Psoas muscle (tissue), 8 donors: Measurements from ENCODE around the gene TWF2. TPM values are rescaled to one million over a fixed set of nuclear protein-coding genes. Genes with fewer than 3 reads are reported as not detected.

Experiments used
- ATAC-seq, 4 donors: fragments of 200-7000 bp; cut with Tn5 transposase; one replicate each; pipeline ENCODE4 v1.9.1; 2020; ENCODE audit warnings: moderate library complexity in 3 of 4, mild to moderate bottlenecking in 2 of 4
- DNase-seq, 2 donors: peaks; one replicate each; pipeline ENCODE4 v3.0.0-alpha.2; 2020
- H3K27ac ChIP-seq: fragments of 200-600 bp; one replicate; pipeline ENCODE4 v1.8.0; 2022
- H3K27me3 ChIP-seq, 3 donors: fragments of 200-600 bp in 1 of 3; one replicate each; pipeline versions ENCODE4 v1.6.1 to v1.8.0; 2013 to 2022; ENCODE audit warnings: low read length in 2 of 3, mild to moderate bottlenecking in 2 of 3, moderate library complexity in 1 of 3; ENCODE audit not compliant: insufficient read depth in 3 of 3
- H3K36me3 ChIP-seq, 2 donors: fragments of 200-600 bp in 1 of 2; one replicate each; pipeline versions ENCODE4 v1.6.1 to v1.8.0; 2013 to 2022; ENCODE audit warnings: low read depth in 1 of 2, mild to moderate bottlenecking in 1 of 2, moderate library complexity in 1 of 2; ENCODE audit not compliant: insufficient read depth in 1 of 2
- H3K4me1 ChIP-seq: fragments of 200-600 bp; one replicate; pipeline ENCODE4 v1.8.0; 2022
- H3K4me3 ChIP-seq: fragments of 200-600 bp; one replicate; pipeline ENCODE4 v1.8.0; 2022; ENCODE audit warnings: mild to moderate bottlenecking
- H3K9me3 ChIP-seq: fragments of 200-600 bp; one replicate; pipeline ENCODE4 v1.8.0; 2022
- CTCF ChIP-seq: fragments of 200-600 bp; IDR thresholded peaks from one replicate; pipeline ENCODE4 v1.8.0; 2022; ENCODE audit warnings: antibody characterized with exemption
- WGBS, 3 donors: extraction: QIAGEN DNeasy Blood & Tissue Kit; methylation state at CpG; one replicate each; pipeline versions ENCODE4 v1.1.6 to v1.1.7; 2013; 5-methylcytosine and 5-hydroxymethylcytosine counted together
- intact Hi-C, 2 donors: fragments of 100-400 bp; cut with DNase I; formaldehyde crosslinking; loops; one replicate each; pipeline versions ENCODE4 v1.11.0 to v1.14.2; 2022
- polyA plus RNA-seq, 3 donors: library from polyadenylated mRNA; stranded (reverse); fragments of 200-250 nt; gene quantifications; one replicate each; pipeline ENCODE4 v1.2.3, GENCODE V29; 2013
- total RNA-seq, 4 donors: library from RNA; stranded (reverse); fragmentation: NEBNext Ultra II Directional in 2 of 4; extraction: Animal tissue kit (Norgen Biotek cat#: 25700) in 2 of 4; gene quantifications; one replicate each; pipeline versions ENCODE4 v1.2.1 to v1.2.4, GENCODE V29; 2021 to 2023
- donor health status: healthy with polysubstance abuse.
- donor health status: DM: no; HTN: no; CAD: no; lungs with moderate emphysema.
- donor health status: Bipolar disorder and iron deficiency.
- donor health status: healthy.
- donor health status: DM: yes; HTN: yes; CAD: no.
- donor health status: DM: no; HTN: no; CAD: no.
- donor health status: DM: no; HTN: no; CAD: no.
- donor health status: DM: yes; HTN: yes; CAD: no.

Gene TWF2
- total and polyA plus RNA-seq, 7 donors, result 19.6 to 224 (median 136) TPM

GRCh38 chr3:52217409-52217805 lies 21.6 kb downstream of the TWF2 start:
- intact Hi-C loops, result loop anchor here in 1 of 2 donors (1.0 kb wide), 1 partner anchor 63 kb away; the partner anchor contains the start of gene POC1A

GRCh38 chr3:52216585-52217408 lies 22.2 kb downstream of the TWF2 start:
- peaks cover 25% of the 10 kb centered on the region for H3K4me1 ChIP-seq
- no peaks in the 10 kb centered on the region for H3K27me3 ChIP-seq
- intact Hi-C loops, result loop anchor here in 1 of 2 donors (1.0 kb wide), 1 partner anchor 62 kb away; the partner anchor contains the start of gene POC1A
- peaks cover 0 to 42% of the 10 kb centered on the region in 2 donors for H3K36me3 ChIP-seq
- peak; percentile 74 to 90 for DNase-seq
- ATAC-seq, result peak; percentile 81 to 88 (median 84)
- TF ChIP-seq CTCF, result no peak
- WGBS, 3 donors, result 16 to 19% (median 18%) methylated on average over 13 of the region's 13 CpGs
- H3K27ac ChIP-seq, result peak overlapping the region; percentile 66
- H3K4me3 ChIP-seq, result no peak overlapping the region
- no peaks in the 10 kb centered on the region for H3K9me3 ChIP-seq

More at GRCh38 chr3:52217409-52217805, 21.6 kb downstream of the TWF2 start:
- peak overlapping the region; percentile 66 for H3K27ac ChIP-seq
- no peaks in the 10 kb centered on the region for H3K27me3 ChIP-seq
- ATAC-seq (no peak), DNase-seq (no peak)
- peaks cover 25% of the 10 kb centered on the region for H3K4me1 ChIP-seq
- peaks cover 0 to 36% of the 10 kb centered on the region in 2 donors for H3K36me3 ChIP-seq
- 57 to 63% (median 61%) methylated on average over 10 of the region's 10 CpGs for WGBS, 3 donors
- H3K9me3 ChIP-seq, result no peaks in the 10 kb centered on the region
- H3K4me3 ChIP-seq, result peak overlapping the region; percentile 37
- TF ChIP-seq CTCF, result no peak

GRCh38 chr3:52215351-52215750 lies 23.6 kb downstream of the TWF2 start:
- no peak overlapping the region for H3K4me3 ChIP-seq
- DNase-seq (no peak), ATAC-seq (no peak)
- no peak for TF ChIP-seq CTCF
- H3K36me3 ChIP-seq, result peaks cover 0 to 56% of the 10 kb centered on the region in 2 donors
- H3K9me3 ChIP-seq, result no peaks in the 10 kb centered on the region
- H3K27me3 ChIP-seq, result no peaks in the 10 kb centered on the region
- intact Hi-C loops, result no loop called here
- peaks cover 20% of the 10 kb centered on the region for H3K4me1 ChIP-seq
- WGBS, 3 donors, result 94 to 95% (median 95%) methylated on average over 7 of the region's 7 CpGs
- no peak overlapping the region for H3K27ac ChIP-seq

DNA sequence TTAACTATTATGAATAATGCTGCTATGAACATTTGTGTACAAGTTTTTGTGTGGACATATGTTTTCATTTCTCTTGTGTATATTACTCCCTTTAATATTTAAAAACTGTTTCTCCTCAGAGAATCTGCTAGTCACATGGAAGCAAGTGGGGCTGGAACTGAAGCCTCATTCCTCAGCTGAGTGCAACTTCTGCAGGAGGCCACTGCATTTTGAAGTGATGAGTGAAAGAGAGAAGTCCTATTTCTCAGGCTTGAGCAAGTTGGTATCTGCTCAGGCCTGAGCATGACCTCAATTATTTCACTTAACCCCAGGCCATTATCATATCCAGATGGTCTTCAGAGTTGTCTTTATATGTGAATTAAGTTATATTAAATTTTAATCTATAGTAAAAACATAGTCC lies 25.1 kb downstream of the TWF2 start:
- Histone ChIP-seq H3K27me3 (no peaks in the 10 kb centered on the region), H3K27ac (no peak overlapping the region), H3K9me3 (no peaks in the 10 kb centered on the region), H3K4me1 (peaks cover 20% of the 10 kb centered on the region), H3K4me3 (no peak overlapping the region), H3K36me3 (peaks cover 0 to 71% of the 10 kb centered on the region in 2 donors)
- DNase-seq (no peak), ATAC-seq (no peak)
- intact Hi-C loops, result no loop called here
- no peak for TF ChIP-seq CTCF
